Measurements from ENCODE around the gene NECTIN4. TPM values are rescaled to one million over a fixed set of nuclear protein-coding genes. Genes with fewer than 3 reads are reported as not detected.
"Not testable (repeated sequence)": the region's sequence is repeated elsewhere in the genome, so short reads cannot be mapped to it uniquely, and the experiment has no call there.

The NECTIN4 gene
- polyA plus RNA-seq, 3 donors: 3.9 to 4.8 (median 4.4) TPM

- DNase-seq: no peak
These were observed 5.4 kb downstream of the NECTIN4 start for GRCh38 chr1:161083748-161084596.

DNA sequence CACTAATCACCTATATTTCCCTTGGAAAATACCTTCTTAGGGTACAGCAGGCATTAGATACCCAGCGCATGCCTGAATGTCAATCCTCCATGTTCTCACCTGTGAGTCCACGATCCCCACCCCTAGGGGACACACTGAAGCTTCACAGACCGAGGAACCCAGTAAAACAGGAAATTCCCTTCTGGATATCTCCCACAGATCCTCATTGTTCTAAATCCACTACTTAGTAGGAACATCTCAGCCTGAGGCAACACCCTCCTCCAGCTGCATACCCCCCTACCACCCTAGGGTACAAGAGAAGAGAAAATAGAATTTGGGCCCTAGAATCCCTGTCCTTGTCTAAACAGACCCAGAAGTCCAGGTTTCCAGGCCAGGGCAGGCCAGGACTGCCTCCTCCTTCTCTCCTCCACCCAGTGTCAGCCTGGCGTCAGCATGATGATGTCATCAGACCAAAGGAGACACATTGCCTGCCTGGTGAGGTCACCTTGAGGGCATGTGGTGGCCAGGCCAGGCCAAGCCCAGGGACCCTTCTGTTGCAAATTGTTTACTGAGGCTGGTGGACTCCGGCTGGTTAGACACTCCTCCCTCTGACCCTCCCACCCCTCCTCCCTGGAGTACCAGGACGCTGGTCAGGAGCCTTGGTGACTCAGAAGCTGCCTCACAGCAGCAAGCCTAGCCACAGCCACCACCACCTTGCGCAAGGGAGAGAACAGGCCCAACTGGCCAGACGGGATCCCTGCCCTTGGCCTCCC is 6.2 kb downstream of the NECTIN4 start:
- DNase-seq: no peak

DNA sequence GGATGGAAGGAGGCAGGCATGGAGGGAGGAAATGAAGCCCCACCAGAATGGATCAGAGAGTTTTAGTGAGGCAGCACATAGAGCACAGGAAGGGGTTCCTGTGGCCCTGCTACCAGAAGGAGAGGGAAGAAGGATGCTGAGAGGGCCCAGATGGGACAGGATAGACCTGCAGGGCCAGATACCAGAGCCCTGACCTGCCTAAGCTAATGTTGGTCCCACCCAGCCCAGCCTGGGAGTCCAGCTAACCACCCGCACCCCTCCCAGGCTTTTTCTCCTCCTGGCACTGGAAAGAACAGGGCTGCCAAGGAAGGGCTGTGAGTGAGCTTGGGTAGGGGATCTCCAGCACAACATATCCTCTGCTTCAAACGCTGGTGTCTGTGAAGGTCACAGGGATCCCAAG is 6.9 kb downstream of the NECTIN4 start:
- DNase-seq: no peak

- DNase-seq: no peak
These were observed 7.8 kb downstream of the NECTIN4 start for GRCh38 chr1:161081519-161081918.

GRCh38 chr1:161080441-161081405 is 8.6 kb downstream of the NECTIN4 start:
- DNase-seq: no peak

DNA sequence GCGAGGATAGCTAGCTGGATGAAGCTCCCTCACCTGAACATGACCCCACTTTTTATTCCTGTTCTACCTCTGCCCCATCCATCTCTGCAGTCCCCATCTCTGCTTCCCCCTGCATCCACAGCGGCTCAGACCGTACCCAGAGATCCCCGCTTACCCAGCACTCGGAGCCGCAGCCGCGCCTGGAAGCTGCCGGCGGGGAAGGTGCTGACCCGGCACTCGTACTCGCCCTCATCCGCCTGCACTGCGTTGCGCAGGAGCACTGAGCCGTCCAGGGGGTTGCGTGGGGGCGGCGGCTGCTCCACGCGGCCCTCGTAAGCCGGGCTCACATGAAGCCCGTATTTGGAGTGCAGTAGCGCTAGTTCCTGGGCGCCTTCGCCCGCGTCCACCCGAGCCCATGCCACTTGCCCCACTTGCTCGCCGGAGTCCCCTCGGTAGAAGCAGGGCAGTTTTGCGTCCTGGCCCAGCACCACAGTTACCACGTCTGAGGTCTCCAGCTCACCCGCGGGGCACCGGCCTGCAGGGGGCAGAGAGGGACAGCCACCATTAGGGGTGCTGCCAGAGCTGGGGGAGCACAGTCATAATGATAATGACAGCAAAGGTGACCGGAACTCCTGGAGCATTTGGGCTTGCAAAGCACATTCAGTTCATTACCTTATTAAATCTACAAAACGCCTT is 9.8 kb downstream of the NECTIN4 start:
- no peak for DNase-seq

GRCh38 chr1:161077426-161077825 is 11.9 kb downstream of the NECTIN4 start:
- DNase-seq: no peak

GRCh38 chr1:161076410-161076809 is 12.9 kb downstream of the NECTIN4 start:
- no peak for DNase-seq

DNA sequence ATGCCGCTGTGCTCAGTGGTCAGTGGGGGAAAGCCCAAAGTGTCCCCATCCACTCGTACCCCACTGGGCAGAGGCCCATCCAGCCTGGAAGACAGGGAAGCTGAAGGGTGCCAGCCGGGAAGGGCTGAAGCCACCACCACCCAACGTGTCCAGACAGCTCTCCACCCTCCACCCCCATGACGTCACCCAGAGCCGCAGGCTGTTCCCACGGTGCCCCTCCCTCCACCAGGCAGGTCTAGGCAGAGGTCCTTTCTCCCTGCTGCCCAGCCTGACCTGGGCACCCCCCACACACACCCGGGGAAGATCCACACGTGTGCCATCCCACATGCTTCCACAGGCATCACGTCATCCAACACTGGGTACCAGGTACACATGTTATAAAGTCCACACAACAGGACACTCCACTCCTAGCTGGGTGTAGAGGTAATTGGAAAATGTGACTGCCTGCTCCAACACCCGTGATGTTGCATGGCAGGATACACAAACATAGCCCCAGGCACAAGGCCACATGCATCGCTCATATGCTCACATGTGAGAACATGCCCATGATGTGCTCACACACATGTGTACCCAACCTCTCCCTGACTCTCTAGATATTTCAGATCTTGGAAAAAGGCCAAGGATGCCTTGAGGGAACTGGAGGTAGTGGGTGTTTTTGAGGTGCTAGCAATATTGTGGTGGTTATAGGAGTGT is 14.5 kb downstream of the NECTIN4 start:
- DNase-seq: no peak

DNA sequence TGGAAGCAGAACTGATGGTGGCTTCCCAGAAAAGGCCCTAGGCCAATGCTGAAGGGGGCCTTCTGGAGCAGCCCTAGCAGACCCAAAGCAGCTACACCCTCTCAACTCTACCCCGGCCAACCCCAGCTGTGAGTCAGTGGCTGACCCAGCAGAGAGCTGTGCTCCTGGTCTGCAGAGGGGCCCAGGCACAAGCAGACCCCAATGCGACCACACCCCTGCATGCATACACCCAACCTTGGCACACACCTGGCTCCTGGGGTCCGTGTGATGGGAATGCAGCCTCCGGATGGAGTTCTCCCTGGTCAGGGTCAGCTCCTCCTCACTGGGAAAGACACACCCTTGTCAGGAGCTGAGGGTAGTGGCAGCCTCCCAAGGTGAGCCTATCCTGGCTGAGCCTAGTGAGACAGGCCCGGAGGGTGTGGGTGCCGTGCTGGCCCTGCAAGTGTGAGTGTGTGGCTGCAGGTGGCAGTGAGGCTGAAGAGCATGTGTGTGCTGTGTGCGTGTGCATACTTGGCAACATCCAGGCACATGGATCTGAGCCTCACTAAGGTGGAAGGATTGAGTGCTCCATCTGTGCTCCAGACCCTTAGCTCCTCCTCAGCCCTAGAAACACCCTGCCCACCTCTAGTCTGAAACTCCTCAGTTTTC is 15.8 kb downstream of the NECTIN4 start:
- no peak for DNase-seq

- no peak for DNase-seq
These were observed 16.5 kb downstream of the NECTIN4 start for GRCh38 chr1:161072751-161073449.

DNA sequence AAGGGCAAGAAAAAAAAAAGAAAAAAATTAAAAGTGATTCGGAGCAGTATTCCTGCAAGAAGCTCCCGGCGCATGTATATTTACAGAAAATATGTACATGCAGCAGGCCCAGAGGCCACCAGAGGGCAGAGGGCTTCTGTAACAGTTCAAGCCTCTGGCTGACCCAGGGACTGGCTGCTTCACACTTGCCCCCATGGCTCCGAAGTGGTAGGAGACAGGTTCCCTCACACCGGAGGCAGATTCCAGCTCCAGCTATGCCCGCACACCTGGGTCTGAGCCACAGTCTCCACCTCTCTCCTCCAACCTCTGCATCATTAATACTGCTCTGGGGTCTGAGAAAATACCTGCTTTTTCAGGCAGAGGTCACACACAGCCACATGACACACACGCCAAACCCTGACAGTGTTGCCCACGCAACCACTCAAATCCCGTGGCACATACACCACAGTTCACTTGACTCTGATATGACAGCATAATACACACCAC is 17.4 kb downstream of the NECTIN4 start:
- DNase-seq: no peak

DNA sequence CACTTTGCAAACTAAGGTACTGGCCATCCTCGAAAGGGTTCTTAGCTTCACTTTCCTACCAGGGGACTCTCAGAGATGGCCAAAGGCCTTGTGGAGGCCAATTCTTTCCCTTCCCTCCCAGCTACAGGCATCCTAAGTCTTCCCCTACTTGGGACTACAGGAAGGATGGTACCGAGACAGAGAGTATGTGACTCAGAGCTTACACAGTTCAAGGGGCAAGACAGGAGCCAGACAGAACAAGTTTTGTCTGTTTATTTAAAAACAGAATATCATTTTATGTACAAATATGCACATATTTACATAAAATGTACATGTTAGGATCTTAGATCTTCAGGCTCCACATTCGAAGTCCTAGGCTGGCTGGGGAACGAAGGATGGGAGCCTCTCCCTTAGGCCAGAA is 18.6 kb downstream of the NECTIN4 start:
- DNase-seq: no peak

DNA sequence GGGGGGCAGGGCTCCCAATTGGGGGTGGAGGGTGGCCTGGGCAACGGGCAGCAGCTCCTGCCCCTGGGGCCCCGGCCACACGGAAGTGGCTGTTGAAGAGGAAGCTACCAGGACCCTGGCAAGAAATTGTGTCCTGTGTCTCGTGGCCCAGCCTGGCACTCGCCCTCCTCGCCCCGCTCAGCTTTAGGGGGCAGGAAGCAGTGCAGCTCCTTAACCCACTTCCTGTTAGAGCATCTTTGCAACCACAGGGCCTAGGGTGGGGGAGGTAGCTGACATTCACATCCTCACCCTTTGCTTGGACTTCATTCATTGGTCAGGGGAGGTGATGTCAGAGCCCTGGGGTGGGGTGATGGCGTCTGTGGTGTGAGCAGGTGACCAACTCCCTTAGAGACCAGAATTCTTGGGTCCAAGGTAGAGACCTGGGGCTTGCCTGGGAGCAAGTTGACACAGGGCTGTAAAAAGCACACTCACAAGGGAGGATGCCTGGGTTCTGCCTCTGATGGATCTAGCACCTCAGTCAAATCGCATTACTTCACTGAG is 19.6 kb downstream of the NECTIN4 start, which contains the start of gene ARHGAP30:
TSS of gene ARHGAP30 (minus strand) at position 161 of the 540 bp plus-strand sequence. CDS start 267 bp downstream, outside the sequence.
- DNase-seq: no peak

- DNase-seq: no peak
These were observed 20.1 kb downstream of the NECTIN4 start for GRCh38 chr1:161069241-161069640.

- no peak for DNase-seq
These were observed 20.8 kb downstream of the NECTIN4 start for GRCh38 chr1:161068306-161069234.

DNA sequence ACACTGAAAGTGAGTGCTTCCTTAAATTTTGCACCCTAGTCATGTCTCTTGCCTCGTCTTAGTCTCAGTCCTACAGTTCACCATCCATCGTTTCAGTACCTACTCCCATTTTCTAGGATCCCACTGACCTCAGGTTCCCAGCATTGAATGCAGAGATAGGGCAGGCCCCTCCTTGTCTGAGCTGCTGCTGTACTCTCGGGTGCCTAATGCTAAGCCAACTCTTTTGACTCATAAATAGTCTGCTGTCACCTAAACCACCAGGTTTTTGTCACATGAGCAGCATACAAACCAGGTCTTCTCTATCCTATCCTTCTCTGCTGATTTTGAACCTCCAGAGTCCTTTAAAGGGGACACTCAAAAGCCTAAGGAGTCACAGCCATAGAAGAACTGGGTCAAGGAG is 22.7 kb downstream of the NECTIN4 start:
- no peak for DNase-seq

DNA sequence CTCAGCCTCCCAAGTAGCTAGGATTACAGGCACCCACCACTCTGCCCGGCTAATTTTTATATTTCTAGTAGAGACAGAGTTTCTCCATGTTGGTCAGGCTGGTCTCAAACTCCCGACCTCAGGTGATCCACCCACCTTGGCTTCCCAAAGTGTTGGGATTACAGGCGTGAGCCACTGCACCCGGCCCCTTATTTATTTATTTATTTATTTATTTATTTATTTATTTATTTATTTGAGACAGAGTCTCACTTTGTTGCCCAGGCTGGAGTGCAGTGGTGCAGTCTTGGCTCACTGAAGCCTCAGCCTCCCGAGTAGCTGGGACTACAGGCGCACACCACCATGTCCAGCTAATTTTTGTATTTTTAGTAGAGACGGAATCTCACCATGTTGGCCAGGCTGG is 23.7 kb downstream of the NECTIN4 start:
- not testable (repeated sequence) for DNase-seq

All from renal pelvis (tissue), 4 donors.